VCaP (cell line): ENCODE measurements around the gene RERE.
A peak's percentile ranks its signal among the peaks of the same experiment; 100 is the strongest.
"Not testable (repeated sequence)": the region's sequence is repeated elsewhere in the genome, so short reads cannot be mapped to it uniquely, and the experiment has no call there.

ENCODE experiments used
- H3K27ac ChIP-seq: fragments of 450-650 bp; 2 replicates; pipeline ENCODE4 v1.5.1; 2017
- TF ChIP-seq, protein P1 (sequence below): fragments of 450-650 bp; conservative IDR thresholded peaks from 2 replicates; pipeline ENCODE4 v1.5.1; 2017; ENCODE audit warnings: mild to moderate bottlenecking, moderate library complexity

Gene RERE

DNA sequence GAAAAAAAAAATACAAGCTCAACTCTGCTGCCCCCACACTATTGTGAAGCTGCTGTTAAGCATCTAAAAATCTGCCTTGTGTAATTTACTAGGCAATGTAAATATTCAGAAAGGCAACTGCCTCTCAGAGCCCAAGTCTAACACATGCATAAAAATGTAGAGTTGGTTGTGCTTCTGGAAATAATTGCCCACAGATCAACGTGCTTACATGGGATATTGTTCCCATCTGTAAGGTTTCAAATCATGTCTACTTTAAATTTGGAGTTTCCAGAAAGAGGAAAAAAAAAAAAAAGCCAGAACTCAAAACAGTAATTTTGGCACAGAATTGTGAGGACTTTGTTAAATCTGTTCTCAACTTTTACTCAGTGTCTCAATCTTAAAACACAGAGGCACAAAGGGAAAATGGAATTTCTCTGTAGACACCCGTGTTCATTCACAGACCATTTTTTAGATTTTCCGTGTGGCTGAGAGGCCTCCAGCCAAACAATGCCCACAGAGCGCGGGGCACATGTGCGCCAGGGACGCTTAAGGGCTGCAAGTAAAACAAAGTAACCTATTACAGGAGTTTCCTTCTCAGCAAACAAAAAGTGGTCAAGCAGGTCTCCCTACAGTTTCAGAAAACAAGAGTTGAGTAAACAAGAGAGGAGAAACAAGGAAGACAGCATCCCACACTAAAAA is 115.5 kb downstream of the RERE start:
- TF ChIP-seq, protein P1, sequence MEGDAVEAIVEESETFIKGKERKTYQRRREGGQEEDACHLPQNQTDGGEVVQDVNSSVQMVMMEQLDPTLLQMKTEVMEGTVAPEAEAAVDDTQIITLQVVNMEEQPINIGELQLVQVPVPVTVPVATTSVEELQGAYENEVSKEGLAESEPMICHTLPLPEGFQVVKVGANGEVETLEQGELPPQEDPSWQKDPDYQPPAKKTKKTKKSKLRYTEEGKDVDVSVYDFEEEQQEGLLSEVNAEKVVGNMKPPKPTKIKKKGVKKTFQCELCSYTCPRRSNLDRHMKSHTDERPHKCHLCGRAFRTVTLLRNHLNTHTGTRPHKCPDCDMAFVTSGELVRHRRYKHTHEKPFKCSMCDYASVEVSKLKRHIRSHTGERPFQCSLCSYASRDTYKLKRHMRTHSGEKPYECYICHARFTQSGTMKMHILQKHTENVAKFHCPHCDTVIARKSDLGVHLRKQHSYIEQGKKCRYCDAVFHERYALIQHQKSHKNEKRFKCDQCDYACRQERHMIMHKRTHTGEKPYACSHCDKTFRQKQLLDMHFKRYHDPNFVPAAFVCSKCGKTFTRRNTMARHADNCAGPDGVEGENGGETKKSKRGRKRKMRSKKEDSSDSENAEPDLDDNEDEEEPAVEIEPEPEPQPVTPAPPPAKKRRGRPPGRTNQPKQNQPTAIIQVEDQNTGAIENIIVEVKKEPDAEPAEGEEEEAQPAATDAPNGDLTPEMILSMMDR: peak; percentile 3; the same call in 1 of the 2 replicates

DNA sequence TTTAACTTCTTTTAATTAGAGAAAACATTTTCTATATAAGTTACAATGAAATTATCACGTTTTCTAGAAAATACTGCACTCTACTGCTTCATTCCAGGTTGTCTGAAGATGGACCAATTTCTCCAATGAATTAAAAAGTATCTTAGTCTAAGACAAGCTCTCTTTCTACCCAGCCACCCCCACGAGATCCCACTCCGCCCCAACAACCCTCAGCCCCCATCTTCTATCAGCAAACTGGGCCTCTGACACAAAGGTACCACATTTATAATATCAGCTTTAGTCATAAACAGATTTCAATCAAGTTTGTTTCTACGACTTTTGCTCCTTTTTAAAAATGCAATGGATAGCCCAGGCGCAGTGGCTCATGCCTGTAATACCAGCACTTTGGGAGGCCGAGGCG is 117.8 kb downstream of the RERE start:
- TF ChIP-seq, protein P1: no peak
- H3K27ac ChIP-seq: peak overlapping the region; percentile 100

More for the DNA sequence above, 115.5 kb downstream of the RERE start:
- H3K27ac ChIP-seq: peak overlapping the region; percentile 100

DNA sequence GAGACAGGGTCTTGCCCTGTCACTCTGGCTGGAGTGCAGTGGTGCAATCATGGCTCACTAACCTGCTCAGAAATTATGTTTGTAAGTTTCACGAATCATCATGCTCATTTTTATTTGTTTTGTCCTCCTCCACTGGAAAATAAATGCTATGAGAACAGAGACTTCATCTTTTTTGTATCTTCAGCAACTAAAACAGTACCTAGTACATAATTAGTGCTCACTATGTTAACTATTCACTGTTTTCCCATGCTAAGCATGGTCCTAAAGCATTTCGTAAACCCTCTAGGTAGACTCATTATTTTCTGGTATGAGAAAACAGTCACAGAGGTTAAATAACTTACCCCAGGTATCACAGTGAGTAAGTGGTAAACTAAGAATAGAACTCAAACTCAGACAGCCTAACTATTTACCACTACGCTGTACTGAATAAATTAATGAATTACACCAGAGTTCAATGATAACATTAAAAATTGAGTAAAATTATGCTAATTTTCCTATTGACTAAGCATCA is 118.4 kb downstream of the RERE start:
- TF ChIP-seq, protein P1: no peak
- peak overlapping the region; percentile 100 for H3K27ac ChIP-seq

DNA sequence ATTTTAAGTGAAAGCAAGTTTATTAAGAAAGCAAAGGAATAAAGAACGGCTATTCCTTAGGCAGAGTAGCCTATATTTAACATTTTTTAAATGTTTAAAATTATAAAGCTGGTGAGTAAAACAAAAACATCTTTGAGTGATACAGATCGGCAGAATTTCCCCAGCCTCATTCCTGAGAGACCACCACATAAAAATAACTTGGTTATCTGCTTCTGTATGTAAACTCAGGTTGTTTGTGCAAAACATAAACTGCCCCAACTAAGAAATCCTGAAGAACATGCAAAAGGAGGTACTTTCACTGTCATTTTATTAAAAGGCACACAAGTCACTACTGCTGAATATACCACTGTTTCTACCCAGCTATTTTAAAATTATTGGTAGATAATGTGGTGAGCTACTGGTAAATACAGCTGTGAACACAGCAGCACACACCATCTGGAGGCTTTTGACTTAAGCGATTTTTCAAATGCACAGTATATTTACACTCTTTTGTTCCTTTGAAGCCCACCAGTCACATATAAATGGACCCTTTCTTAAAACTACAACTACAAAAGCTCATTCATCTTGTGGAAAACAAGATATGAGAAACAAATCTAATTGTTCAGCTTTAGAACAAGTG is 119.3 kb downstream of the RERE start:
- peak overlapping the region; percentile 100 for H3K27ac ChIP-seq
- TF ChIP-seq, protein P1: no peak

DNA sequence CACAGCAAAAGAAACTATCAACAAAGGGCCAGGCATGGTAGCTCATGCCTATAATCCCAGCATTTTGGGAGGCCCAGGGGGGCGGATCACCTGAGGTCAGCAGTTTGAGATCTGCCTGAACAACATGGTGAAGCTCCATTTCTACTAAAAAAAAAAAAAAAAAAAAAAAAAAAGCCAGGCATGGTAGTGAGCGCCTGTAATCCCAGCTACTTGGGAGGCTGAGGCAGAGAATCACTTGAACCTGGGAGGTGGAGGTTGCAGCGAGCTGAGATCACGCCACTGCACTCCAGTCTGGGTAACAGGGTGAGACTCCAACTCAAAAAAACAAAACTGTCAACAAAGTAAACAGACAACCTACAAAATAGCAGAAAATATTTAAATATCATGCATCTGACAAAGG is 122.0 kb downstream of the RERE start:
- H3K27ac ChIP-seq: not testable (repeated sequence)

DNA sequence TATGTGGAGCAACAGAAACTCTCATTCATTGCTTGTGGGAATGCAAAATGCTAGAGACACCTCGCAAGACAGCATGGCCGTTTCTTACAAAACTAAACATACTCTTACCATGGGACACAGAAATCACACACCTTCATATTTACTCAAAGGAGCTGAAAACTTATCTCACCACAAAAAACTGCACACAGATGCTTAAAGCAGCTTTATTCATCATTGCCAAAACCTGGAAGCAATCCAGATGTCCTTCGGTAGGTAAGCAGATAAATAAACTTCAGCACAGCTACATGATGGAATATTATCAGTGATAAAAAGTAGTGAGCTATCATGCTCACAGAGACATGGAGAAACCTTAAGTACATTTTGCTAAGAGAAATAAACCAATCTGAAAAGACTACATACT is 124.3 kb downstream of the RERE start:
- H3K27ac ChIP-seq: no peak overlapping the region
- TF ChIP-seq, protein P1: no peak

DNA sequence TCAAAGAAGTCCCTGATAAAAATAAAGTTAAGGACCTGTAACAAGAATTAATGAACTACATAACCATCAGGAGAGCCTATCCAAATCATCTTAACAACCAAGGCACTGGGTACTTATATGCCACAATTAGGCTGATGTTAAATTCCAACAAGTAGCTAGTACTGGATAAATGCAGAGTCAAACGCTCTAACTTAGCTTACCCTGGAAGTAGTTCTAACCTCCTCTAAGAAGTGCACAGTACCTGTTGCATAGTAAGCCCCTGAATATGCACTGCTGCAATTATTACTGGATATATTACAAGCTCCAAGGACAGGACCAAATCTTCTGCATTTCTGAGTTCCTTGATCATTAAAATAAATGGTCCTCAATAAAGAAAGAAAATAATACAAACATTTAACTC is 125.8 kb downstream of the RERE start:
- TF ChIP-seq, protein P1: no peak
- no peak overlapping the region for H3K27ac ChIP-seq

DNA sequence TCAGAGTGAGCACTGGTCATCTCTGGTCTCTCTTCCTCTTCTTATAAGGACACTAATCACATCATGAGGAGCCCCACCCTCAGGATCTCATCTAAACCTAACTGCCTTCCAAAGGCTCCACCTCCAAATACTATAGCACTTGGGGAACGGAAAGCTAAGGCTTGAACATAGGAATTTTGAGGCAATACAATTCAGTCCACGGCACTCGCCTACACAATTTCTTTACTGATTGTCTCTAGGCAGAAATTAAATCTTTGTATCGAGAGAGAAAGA is 127.3 kb downstream of the RERE start:
- H3K27ac ChIP-seq: no peak overlapping the region
- TF ChIP-seq, protein P1: no peak
